ENCODE results near the gene BAZ2B.

The BAZ2B gene

GRCh38 chr2:159617100-159617499 is 752 bp upstream of the BAZ2B start:
- peak; percentile 26 for DNase-seq (ENCODE audit: low spot score)

GRCh38 chr2:159615367-159616285 is 722 bp downstream of the BAZ2B start:
- peak; percentile 84 for DNase-seq (ENCODE audit: low spot score)

GRCh38 chr2:159614534-159615366 is 1.6 kb downstream of the BAZ2B start:
- DNase-seq (ENCODE audit: low spot score), result no peak

- DNase-seq (ENCODE audit: low spot score), result no peak
Measured at GRCh38 chr2:159613651-159614285, 2.6 kb downstream of the BAZ2B start.

GRCh38 chr2:159613091-159613490 is 3.3 kb downstream of the BAZ2B start:
- DNase-seq (ENCODE audit: low spot score), result no peak

GRCh38 chr2:159612255-159612901 is 4.0 kb downstream of the BAZ2B start:
- DNase-seq (ENCODE audit: low spot score), result no peak

GRCh38 chr2:159609811-159610549 is 6.4 kb downstream of the BAZ2B start:
- no peak for DNase-seq (ENCODE audit: low spot score)

GRCh38 chr2:159608723-159609308 is 7.5 kb downstream of the BAZ2B start:
- DNase-seq (ENCODE audit: low spot score), result no peak

GRCh38 chr2:159608108-159608507 is 8.2 kb downstream of the BAZ2B start:
- DNase-seq (ENCODE audit: low spot score), result no peak

- DNase-seq (ENCODE audit: low spot score), result no peak
Measured at GRCh38 chr2:159606287-159606686, 10.1 kb downstream of the BAZ2B start.

- DNase-seq (ENCODE audit: low spot score), result no peak
Measured at GRCh38 chr2:159605441-159606178, 10.7 kb downstream of the BAZ2B start.

GRCh38 chr2:159604159-159604558 is 12.2 kb downstream of the BAZ2B start:
- no peak for DNase-seq (ENCODE audit: low spot score)

- no peak for DNase-seq (ENCODE audit: low spot score)
Measured at GRCh38 chr2:159600752-159601151, 15.6 kb downstream of the BAZ2B start.

- no peak for DNase-seq (ENCODE audit: low spot score)
Measured at GRCh38 chr2:159595410-159596046, 20.8 kb downstream of the BAZ2B start.

GRCh38 chr2:159592441-159592840 is 23.9 kb downstream of the BAZ2B start:
- DNase-seq (ENCODE audit: low spot score), result no peak

- no peak for DNase-seq (ENCODE audit: low spot score)
Measured at GRCh38 chr2:159591221-159591620, 25.1 kb downstream of the BAZ2B start.

- DNase-seq (ENCODE audit: low spot score), result no peak
Measured at GRCh38 chr2:159589286-159589685, 27.1 kb downstream of the BAZ2B start.

- DNase-seq (ENCODE audit: low spot score), result no peak
Measured at GRCh38 chr2:159586034-159586433, 30.3 kb downstream of the BAZ2B start.

- DNase-seq (ENCODE audit: low spot score), result no peak
Measured at GRCh38 chr2:159585622-159586021, 30.7 kb downstream of the BAZ2B start.

- DNase-seq (ENCODE audit: low spot score), result no peak
Measured at GRCh38 chr2:159584796-159585195, 31.6 kb downstream of the BAZ2B start.

Data from iPS-NIHi11 (cell line).